ENCODE results near the gene CCDC134. TPM values are rescaled to one million over a fixed set of nuclear protein-coding genes. Genes with fewer than 3 reads are reported as not detected.

CCDC134 gene
- total and polyA plus RNA-seq, 7 donors = 0.60 to 8.6 (median 6.1) TPM

GRCh38 chr22:41782316-41782715 lies 18.2 kb upstream of the CCDC134 start:
- H3K27ac ChIP-seq = no peak overlapping the region
- DNase-seq = no peak
- no peaks in the 10 kb centered on the region for H3K27me3 ChIP-seq
- no peaks in the 10 kb centered on the region for H3K36me3 ChIP-seq
- H3K4me3 ChIP-seq = no peak overlapping the region
- 83 to 87% methylated on average over 6 of the region's 6 CpGs for WGBS, 2 donors
- TF ChIP-seq EP300 (IDR thresholded peaks at IDR 0.05) (no peak), POLR2AphosphoS5 (IDR thresholded peaks at IDR 0.05) (no peak), POLR2A (IDR thresholded peaks at IDR 0.05) (no peak), CTCF (IDR thresholded peaks at IDR 0.05) (no peak)
- H3K4me1 ChIP-seq = no peaks in the 10 kb centered on the region
- H3K9me3 ChIP-seq = no peaks in the 10 kb centered on the region
- intact Hi-C loops (cut with DNase I) = no loop called here

- Histone ChIP-seq H3K9me3 (no peaks in the 10 kb centered on the region), H3K4me1 (no peaks in the 10 kb centered on the region), H3K36me3 (no peaks in the 10 kb centered on the region), H3K27me3 (no peaks in the 10 kb centered on the region), H3K4me3 (no peak overlapping the region), H3K27ac (no peak overlapping the region)
- intact Hi-C loops (cut with DNase I) = no loop called here
- DNase-seq = no peak
- WGBS, 2 donors = 81 to 86% methylated on average over 2 of the region's 2 CpGs
- no peak for TF ChIP-seq POLR2A (IDR thresholded peaks at IDR 0.05)
- no peak for TF ChIP-seq POLR2AphosphoS5 (IDR thresholded peaks at IDR 0.05)
- no peak for TF ChIP-seq CTCF (IDR thresholded peaks at IDR 0.05)
- no peak for TF ChIP-seq EP300 (IDR thresholded peaks at IDR 0.05)
Measured at GRCh38 chr22:41782751-41783150, 17.7 kb upstream of the CCDC134 start.

- TF ChIP-seq EP300 (IDR thresholded peaks at IDR 0.05) = no peak
- Histone ChIP-seq H3K4me3 (no peak overlapping the region), H3K27me3 (no peaks in the 10 kb centered on the region), H3K4me1 (no peaks in the 10 kb centered on the region), H3K36me3 (no peaks in the 10 kb centered on the region), H3K9me3 (no peaks in the 10 kb centered on the region), H3K27ac (no peak overlapping the region)
- intact Hi-C loops (cut with DNase I) = no loop called here
- DNase-seq = no peak
- 76 to 83% methylated on average over 2 of the region's 2 CpGs for WGBS, 2 donors
Measured at GRCh38 chr22:41787331-41787730, 13.1 kb upstream of the CCDC134 start.

GRCh38 chr22:41793871-41794270 lies 6.6 kb upstream of the CCDC134 start:
- Histone ChIP-seq H3K27ac (no peak overlapping the region), H3K36me3 (no peaks in the 10 kb centered on the region), H3K4me3 (no peak overlapping the region), H3K4me1 (peaks cover 0 to under 1% (median 0%) of the 10 kb centered on the region in 4 donors), H3K27me3 (no peaks in the 10 kb centered on the region), H3K9me3 (no peaks in the 10 kb centered on the region)
- DNase-seq = no peak
- intact Hi-C loops (cut with DNase I) = no loop called here
- WGBS, 2 donors = 98% methylated on average over 3 of the region's 3 CpGs
- TF ChIP-seq EP300 (IDR thresholded peaks at IDR 0.05) (no peak), POLR2A (IDR thresholded peaks at IDR 0.05) (no peak), POLR2AphosphoS5 (IDR thresholded peaks at IDR 0.05) (no peak), CTCF (IDR thresholded peaks at IDR 0.05) (no peak)

- no peak for DNase-seq
- no peaks in the 10 kb centered on the region for H3K9me3 ChIP-seq
- H3K27ac ChIP-seq = peak overlapping the region in 2 of 4 donors; percentile 88 to 92
- H3K4me1 ChIP-seq = peaks cover 0 to 27% (median 21%) of the 10 kb centered on the region in 4 donors
- 97% methylated on average over 2 of the region's 2 CpGs for WGBS, 2 donors
- intact Hi-C loops (cut with DNase I) = no loop called here
- no peak overlapping the region for H3K4me3 ChIP-seq
- no peaks in the 10 kb centered on the region for H3K27me3 ChIP-seq
- TF ChIP-seq POLR2A (IDR thresholded peaks at IDR 0.05) = no peak
- TF ChIP-seq POLR2AphosphoS5 (IDR thresholded peaks at IDR 0.05) = no peak
- no peak for TF ChIP-seq CTCF (IDR thresholded peaks at IDR 0.05)
- no peak for TF ChIP-seq EP300 (IDR thresholded peaks at IDR 0.05)
- no peaks in the 10 kb centered on the region for H3K36me3 ChIP-seq
Measured at GRCh38 chr22:41798736-41799135, 1.7 kb upstream of the CCDC134 start.
